RWPE1 (cell line): ENCODE data around the gene RILPL1.
"Not testable (repeated sequence)": the region's sequence is repeated elsewhere in the genome, so short reads cannot be mapped to it uniquely, and the experiment has no call there.

ENCODE experiments used
- CTCF ChIA-PET: fragments of 350-600 bp; sonication (Branson Sonifier 250); formaldehyde crosslinking; extraction: SDS; loops from one replicate; lab custom pipeline; 2021; lab: Yijun Ruan, JAX
- POLR2A ChIA-PET: fragments of 400-600 bp; formaldehyde crosslinking; extraction: SDS; loops from one replicate; lab custom pipeline; 2020; ENCODE audit warnings: antibody characterized with exemption; ENCODE audit not compliant: low non-redundant PET; lab: Yijun Ruan, JAX
- DNase-seq: peaks from one replicate; pipeline ENCODE4 v3.0.0; 2012; ENCODE audit warnings: low spot score
- H3K27ac ChIP-seq: fragments of 450-650 bp; 2 replicates; pipeline ENCODE4 v1.5.1; 2017
- CTCF ChIP-seq: fragments of 450-650 bp; conservative IDR thresholded peaks from 2 replicates; pipeline ENCODE4 v1.5.1; 2017; ENCODE audit warnings: low read depth, mild to moderate bottlenecking

The RILPL1 gene, protein sequence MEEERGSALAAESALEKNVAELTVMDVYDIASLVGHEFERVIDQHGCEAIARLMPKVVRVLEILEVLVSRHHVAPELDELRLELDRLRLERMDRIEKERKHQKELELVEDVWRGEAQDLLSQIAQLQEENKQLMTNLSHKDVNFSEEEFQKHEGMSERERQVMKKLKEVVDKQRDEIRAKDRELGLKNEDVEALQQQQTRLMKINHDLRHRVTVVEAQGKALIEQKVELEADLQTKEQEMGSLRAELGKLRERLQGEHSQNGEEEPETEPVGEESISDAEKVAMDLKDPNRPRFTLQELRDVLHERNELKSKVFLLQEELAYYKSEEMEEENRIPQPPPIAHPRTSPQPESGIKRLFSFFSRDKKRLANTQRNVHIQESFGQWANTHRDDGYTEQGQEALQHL

GRCh38 chr12:123533672-123534643, at the start of gene RILPL1:
Gene RILPL1 (minus strand): TSS chr12:123533719. CDS start chr12:123533482, 237 bp downstream.
- POLR2A ChIA-PET: no interaction called here
- H3K27ac ChIP-seq: peak within 1 kb of the TSS; percentile 78
- CTCF ChIA-PET: interaction anchor here (0.6 kb wide), 1 partner anchor 10 kb away, joined by 3 read pairs; no protein-coding TSS in a partner anchor
- no peak for DNase-seq
- TF ChIP-seq CTCF: peak; percentile 41; the same call in 1 of the 2 replicates

- ChIA-PET POLR2A (no interaction called here), CTCF (no interaction called here)
- no peak for TF ChIP-seq CTCF
- H3K27ac ChIP-seq: no peak overlapping the region
- no peak for DNase-seq
Measured at GRCh38 chr12:123580772-123581171, 47.3 kb upstream of the RILPL1 start.

DNA sequence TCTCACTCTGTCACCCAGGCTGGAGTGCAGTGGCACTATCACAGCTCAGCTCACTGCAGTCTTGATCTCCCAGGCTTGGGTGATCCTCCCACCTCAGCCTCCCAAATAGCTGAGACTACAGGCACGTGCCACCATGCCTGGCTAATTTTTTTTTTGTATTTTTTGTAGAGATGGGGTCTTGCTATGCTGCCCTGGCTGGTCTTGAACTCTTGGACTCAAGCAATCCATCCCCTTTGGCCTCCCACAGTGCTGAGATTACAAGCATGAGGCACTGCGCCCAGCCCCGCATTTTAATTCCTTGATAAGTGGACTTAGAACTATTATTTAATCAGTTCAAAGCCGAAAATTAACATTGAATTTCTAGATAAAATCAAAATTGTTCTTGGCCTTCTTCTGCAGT, 45.3 kb upstream of the RILPL1 start:
- H3K27ac ChIP-seq, DNase-seq, CTCF ChIA-PET, POLR2A ChIA-PET: not testable (repeated sequence)

DNA sequence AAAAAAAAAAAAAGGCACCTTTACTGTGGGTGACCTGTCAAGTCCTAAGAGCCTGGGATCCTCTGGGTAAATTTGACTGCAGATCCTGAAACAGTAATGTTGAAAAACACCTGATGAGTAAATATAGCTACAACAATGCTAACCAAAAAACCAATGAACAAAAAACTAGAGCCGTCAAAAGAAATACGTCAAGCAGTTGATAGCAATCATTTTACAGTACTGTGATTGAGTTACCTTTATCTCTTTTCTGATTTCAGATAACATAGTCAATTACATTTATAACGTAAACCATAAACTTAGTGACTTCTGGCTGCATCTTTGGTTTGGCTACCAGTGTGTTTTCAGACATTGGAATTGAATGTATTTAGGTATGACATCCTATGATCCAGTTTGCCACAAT, 44.7 kb upstream of the RILPL1 start:
- no peak for TF ChIP-seq CTCF
- no peak overlapping the region for H3K27ac ChIP-seq
- POLR2A ChIA-PET: no interaction called here
- no peak for DNase-seq
- CTCF ChIA-PET: interaction anchor here (0.6 kb wide), 1 partner anchor 119 kb away, joined by 5 read pairs; no protein-coding TSS in a partner anchor

DNA sequence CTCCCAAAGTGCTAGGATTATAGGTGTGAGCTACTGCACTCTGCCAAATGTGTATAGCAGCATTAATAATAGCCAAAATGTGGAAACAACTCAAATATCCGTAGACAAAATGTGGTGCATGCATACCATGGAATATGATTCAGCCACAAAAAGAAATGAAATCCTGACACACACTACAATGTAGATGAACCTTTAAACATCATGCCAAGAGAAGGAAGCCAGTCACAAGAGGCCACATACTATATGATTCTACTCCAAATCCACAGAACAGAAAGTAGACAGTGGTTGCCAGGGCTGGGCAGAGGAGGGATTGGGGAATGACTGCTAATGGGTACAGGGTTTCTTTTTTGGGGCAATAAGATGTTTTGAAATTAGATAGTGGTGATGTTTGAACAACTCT, 43.1 kb upstream of the RILPL1 start:
- H3K27ac ChIP-seq: no peak overlapping the region

GRCh38 chr12:123573870-123574269, 40.4 kb upstream of the RILPL1 start:
- CTCF ChIA-PET: no interaction called here
- POLR2A ChIA-PET: no interaction called here
- no peak for TF ChIP-seq CTCF
- DNase-seq: no peak
- H3K27ac ChIP-seq: no peak overlapping the region

More for the DNA sequence above, 43.1 kb upstream of the RILPL1 start:
- CTCF ChIA-PET: no interaction called here
- DNase-seq: no peak
- no peak for TF ChIP-seq CTCF
- POLR2A ChIA-PET: no interaction called here
